HCEC 1CT (cell line): ENCODE results near the gene ZNF215.
"Not testable (repeated sequence)": the region's sequence is repeated elsewhere in the genome, so short reads cannot be mapped to it uniquely, and the experiment has no call there.

Experiments
- DNase-seq: peaks from one replicate; pipeline ENCODE4 v3.0.0-alpha.2; 2017

The ZNF215 gene

GRCh38 chr11:6943131-6943530 is 16.9 kb downstream of the ZNF215 start:
- DNase-seq: no peak

DNA sequence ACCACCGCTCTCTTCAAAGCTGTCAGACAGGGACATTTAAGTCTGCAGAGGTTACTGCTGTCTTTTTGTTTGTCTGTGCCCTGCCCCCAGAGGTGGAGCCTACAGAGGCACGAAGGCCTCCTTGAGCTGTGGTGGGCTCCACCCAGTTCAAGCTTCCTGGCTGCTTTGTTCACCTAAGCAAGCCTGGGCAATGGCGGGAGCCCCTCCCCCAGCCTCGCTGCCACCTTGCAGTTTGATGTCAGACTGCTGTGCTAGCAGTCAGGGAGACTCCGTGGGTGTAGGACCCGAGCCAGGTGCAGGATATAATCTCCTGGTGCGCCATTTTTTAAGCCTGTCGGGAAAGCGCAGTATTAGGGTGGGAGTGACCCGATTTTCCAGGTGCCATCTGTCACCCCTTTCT is 28.0 kb downstream of the ZNF215 start:
- not testable (repeated sequence) for DNase-seq

- no peak for DNase-seq
These were observed 35.9 kb downstream of the ZNF215 start for GRCh38 chr11:6962141-6962540.

DNA sequence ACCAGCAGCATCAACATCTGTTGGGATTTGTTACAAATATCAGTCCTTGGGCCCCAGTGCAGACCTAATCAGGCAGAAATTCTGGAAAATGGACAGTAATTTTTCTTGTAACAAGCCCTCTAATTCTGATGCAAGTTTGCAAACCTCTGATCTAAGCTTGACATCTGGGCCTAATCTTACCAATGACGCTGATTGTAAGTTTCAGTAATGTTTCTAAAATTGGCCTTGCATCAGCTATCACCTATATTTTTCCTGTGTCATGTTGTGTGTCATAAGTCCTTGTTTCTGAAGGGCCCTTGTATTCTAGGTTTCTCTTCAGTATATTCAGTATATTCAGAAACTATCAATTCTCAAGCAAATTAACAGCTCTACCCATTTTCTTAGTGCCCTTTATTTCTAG is 36.4 kb downstream of the ZNF215 start:
- DNase-seq: no peak

DNA sequence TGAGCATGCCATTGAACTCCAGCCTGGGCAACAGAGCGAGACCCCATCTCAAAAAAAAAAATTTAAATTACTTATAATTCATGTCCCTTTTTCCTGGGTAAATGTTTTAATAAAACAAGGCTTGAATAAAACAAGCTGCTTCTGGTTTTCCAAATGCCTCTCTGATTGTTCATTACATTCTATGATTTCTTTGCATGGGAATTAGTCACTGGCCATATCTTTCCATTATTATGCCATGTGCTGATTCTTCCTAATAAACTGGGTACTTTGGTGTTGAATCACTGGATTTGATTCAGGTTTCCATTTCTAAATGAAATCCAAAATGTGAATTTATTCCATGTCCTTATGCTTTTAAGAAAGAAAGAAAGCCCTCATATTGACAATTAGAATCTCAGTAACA is 42.6 kb downstream of the ZNF215 start:
- peak; percentile 80 for DNase-seq

DNA sequence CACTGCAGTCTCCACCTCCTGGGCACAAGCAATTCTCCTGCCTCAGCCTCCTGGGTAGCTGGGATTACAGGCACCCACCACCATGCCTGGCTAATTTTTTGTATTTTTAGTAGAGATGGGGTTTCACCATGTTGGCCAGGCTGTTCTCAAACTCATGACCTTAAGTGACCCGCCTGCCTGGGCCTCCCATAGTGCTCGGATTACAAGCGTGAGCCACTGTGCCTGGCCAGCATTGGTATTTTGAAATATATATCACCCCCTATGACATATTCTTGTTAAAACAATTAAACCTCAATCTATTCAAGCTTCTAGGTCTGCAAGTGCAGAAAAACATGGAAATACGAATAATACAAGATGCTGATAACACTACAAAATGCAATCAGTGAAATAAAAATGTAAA is 43.6 kb downstream of the ZNF215 start:
- DNase-seq: peak; percentile 48

DNA sequence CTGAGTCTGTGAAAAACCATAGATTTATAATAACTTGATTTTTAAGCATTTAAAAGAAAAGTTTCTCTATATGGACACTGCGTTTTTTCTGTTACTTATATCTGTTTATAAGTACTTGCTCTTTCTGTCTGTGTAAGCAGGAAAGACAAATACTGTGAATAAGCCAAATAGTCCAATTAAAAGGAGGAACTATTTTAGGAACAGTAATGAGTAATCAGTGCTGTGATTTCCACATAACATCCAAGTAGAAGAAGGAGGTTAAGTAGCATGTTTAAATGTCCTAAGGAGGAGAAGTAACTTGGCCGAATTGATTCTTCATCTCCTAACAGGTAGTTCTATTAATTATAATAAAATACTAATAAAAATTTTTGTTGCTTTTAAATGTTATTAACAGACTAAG is 53.1 kb downstream of the ZNF215 start:
- peak; percentile 48 for DNase-seq

DNA sequence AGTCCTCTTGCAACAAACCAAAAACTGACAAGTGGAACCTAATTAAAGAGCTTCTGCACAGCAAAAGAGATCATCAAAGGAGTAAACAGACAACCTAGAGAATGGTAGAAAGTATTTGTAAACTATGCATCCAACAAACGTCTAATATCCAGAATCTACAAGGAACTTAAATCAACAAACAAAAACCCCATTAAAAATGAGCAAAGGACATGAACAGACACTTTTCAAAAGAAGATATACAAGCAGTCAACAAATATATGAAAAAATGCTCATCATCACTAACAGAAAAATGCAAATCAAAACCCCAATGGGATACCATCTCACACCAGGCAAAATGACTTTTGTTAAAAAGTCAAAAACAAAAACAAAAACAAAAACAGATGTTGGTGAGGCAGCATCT is 60.3 kb downstream of the ZNF215 start:
- DNase-seq: no peak

GRCh38 chr11:6988506-6988905 is 62.3 kb downstream of the ZNF215 start:
- peak; percentile 34 for DNase-seq

DNA sequence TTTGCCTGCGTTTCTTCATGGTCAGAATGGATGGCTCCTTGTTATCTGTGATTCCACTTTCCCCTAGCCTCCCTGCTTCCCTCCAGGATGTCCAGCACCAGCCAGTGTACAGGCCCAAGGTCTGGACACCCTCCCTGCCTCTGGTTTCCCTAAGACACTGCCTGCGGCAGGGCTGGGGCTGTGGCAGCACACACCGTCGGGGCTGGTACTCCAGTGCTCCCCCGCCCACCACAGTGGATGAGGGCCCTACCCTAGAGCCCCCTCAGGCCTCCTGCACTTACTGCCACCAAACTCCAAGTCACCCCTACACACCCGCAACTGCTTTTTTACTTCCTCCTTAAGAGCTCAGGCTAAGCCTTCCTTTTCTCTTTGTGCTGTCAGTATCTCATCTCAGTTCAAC is 65.0 kb downstream of the ZNF215 start:
- no peak for DNase-seq

- peak; percentile 40 for DNase-seq
These were observed 65.8 kb downstream of the ZNF215 start for GRCh38 chr11:6992026-6992425.

DNA sequence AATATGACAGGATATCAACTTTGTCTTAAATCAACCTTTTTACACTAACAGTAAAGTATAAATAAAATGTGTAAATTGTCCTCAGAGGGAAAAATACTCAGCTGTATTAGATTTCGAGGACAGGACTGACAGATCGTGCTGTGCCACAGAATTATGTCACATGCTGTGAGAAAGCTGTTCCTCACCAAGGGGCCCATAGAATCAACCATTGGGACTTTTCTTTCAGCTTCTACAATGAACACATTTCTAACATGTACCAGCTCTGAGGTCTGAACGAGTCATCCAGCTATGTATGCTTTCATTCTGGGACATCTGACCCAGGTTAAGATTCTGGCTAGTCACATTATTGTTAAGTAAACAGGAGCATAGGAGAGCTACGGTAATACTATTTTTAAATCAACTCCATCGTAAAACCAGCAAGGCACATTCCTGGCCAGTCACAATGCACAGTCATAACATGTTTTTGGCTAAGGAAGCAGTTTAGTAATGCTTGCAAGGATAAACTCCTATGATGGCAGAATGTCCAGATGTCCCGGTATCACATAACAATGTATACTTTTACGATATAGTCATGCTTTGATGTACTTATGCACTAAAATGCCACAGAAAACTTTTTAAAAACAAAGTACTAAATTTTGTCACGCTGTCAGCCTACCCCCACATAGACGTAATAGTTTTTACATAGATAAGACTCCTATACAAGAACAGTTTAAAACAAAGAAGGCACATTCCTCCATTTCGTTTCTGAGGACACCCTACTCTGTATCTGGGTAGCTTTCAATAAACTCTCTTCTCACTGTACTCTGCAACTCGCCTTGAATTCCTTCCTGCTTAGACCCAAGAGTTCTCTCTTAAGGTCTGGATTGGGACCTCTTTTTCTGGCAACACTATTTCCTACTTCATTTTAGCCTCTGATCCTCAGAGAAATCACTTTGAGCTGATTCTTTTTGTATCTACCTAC is 66.5 kb downstream of the ZNF215 start:
- DNase-seq: peak; percentile 97

DNA sequence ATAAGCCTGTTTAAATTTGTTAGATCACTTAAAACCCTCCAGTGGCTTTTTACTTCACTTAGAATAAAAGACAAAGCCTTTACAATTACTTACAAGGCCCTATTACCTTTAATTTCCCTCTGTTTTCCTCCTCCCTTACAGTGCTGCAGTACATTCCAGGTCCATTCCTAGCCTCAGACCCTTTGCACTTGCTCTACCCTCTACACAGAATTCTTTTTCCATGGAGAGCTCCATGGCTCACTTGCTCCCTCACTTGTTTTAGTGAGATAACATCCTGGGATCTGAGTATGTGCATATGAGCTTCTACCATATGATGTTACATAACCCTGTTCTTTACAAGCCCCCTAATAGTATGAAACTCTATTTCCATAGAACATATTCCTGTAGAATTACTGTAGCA is 69.5 kb downstream of the ZNF215 start:
- peak; percentile 10 for DNase-seq

- DNase-seq: peak; percentile 76
These were observed 78.3 kb downstream of the ZNF215 start for GRCh38 chr11:7004482-7004881.
